GM15510 (cell line): ENCODE results near the gene TCTN3.

Source experiments
- POLR2A ChIP-seq: IDR thresholded peaks from 3 replicates; pipeline ENCODE4 v1.6.1; 2011; ENCODE audit warnings: borderline replicate concordance; ENCODE audit not compliant: insufficient read length; ENCODE audit errors: extremely low read depth

Gene TCTN3

DNA sequence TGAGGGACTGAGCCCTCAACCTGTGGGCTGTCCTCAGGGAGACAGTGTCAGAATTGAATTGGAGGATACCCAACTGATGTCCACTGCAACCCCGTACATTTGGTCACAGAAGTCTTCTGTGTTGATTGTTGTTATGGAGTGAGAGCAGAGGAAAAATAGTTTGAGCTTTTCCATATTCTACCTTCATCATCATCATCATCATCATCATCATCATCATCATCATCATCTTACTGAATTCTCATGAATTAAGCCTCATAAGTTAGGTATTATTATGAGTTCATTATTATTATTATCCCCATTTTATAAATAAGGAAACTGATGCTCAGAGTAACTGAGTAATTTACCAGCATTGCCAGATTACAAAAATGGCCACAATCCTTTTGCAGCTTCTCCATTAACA, 45.6 kb downstream of the TCTN3 start:
- no peak for TF ChIP-seq POLR2A

DNA sequence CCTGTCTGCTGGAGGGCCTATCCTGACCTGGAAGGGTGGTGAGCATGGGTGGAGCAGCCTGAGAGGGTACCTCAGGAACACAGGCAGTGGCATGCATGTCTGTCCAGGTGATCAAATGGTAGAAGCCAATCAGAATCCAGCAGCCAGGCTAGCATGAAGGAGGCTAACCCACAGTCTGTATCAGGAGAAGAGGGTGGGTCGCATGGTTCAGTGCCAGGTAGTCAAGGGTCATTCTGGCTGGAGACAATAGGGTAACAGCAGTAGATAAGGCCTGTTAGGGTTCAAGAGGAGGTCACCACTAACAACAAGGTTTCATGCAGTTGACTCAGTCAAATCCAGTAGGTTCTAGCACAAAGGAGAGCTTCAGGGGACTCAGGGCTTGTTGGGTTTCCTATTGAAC, 47.6 kb downstream of the TCTN3 start:
- TF ChIP-seq POLR2A, result no peak

DNA sequence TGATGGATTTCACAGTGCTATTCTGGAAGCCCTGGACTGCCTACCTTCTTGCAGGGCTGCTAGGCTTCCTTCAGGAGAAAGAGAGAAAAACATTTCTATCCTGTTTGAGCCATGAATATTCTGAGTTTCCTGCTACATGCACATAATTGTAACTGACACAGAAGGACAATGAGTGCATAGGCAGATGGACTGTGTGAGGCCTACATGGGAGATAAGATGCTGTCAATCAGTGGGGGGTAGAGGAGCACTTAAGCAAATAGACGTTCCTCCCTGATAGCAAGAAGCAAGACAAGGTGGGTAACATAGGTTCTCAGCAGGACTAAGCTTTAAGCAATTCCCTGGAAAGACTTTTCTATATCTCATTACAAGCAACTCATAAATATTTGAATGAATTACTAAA, 48.8 kb downstream of the TCTN3 start:
- TF ChIP-seq POLR2A, result no peak

DNA sequence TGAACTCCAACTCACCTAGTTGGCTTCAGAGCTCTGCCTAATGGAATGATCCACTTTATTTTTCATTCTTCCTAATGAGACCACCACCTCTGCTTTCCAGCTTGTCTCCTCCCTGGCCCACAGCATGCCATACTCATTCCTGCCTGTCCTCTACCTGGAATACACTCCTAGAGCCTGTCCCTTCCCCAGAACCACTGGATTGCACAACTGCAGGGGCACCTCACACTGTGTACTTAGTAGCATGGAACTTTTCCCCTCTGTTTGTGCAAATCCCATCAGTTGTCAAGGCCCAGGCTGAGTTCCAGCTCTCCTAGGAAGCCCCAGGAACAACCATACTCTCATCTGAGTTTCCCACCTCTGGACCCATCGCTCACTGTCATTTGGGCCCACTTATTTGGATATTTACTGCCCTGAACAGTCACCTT, 52.8 kb downstream of the TCTN3 start:
- TF ChIP-seq POLR2A, result no peak

DNA sequence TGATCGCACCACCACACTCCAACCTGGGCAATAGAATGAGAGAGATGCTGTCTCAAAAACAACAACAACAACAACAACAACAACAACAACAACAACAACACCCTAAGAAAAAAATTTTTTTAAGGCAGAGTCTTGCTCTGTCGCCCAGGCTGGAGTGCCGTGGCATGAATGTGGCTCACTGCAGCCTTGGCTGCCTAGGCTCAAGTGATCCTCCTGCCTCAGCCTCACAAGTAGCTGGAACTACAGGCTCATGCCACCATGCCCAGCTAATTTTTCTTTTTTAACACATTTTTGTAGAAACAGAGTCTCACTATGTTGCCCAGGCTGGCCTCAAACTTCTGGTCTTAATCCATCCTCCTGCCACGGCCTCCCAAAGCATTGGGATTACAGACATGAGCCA, 55.8 kb downstream of the TCTN3 start:
- no peak for TF ChIP-seq POLR2A

DNA sequence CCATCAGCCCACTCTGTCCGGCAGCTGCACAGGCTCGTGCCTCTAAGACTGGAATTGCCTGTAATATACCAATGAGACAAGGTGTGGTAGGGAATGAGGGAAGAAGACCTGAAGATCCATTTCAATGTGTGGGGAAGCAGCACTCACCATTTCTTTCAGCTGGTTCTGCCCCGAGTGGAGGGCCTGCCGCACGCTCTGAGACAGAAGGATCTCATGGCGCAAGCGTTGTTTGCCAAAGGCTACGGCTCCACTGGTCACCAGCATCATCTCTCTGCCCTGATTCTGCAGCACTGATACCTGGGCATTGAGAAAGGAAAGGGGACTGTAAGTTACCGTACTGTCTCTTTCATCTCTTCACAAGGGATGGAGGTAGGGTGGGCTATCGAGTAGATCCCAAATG, 56.6 kb downstream of the TCTN3 start:
- no peak for TF ChIP-seq POLR2A

DNA sequence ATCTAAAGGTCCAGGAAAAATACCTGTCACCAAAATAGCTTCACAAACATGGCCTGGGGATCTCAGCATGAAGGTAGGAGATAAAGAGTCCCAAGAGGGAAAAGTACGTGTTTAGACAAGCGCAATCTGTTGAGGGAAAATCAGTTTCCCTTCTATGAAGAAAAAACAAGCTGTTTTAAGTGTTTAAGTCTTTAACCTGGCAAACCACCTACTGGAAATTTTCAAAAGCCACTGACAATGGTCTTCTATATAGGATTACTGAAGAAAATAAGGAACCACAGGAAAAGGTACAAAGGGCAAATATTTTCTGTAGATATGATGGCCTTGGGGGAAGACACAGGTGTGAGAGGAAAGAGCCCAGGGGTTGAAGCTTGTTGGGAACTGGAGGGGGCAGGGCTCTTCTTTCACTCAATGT, 58.4 kb downstream of the TCTN3 start:
- no peak for TF ChIP-seq POLR2A

DNA sequence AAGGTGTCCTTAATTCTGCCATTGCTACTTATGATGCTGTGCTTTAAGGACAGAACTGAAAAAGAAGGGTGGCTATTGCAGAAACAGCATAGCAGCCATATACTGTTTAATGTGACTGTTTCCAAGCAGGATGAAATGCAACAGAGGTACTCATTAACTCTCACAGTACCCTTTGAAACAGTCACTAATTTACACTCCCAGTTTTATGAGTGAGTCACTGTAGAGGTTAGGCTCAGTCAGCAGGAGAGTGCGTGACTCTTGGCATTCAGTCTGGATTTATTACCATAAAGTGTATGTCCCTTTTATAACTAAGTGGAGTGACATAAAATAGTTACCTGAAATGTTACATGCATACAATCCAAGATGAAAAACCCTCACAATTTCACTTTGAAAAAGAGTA, 64.9 kb downstream of the TCTN3 start:
- TF ChIP-seq POLR2A, result no peak

DNA sequence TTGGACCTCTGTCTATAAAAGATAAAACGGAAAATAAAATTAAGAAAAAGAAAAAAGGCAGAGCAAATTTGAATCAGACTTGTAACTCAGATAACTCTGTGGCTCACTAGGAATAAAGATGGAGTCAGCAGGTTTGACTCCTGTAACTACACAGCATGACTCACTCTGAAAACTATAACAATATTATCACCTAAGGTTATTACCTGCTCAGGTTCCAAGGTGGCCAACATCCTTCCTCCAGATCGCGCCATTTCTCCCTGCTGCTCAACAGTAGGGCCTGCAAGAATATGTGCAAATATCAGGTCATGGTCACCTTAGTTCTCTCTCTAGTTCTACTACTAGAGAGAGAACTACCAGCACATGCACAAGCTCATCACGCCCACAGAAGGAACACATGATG, 67.2 kb downstream of the TCTN3 start:
- no peak for TF ChIP-seq POLR2A

DNA sequence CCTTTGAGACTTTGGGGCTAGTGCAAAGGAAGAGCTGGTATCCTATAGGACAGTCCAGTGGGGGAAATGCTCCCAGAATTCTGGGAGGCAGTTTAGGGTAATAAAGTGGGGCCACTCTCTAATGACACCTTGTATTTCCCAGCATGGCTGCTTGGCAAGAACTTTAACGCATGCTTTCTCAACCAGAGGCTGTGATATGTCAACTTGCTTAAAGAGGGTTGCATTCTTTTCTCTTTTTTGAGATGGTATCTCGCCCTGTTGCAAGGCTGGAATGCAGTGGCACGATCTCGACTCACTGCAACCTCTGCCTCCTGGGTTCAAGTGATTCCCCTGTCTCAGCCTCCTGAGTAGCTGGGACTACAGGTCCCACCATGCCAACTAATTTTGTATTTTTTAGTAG, 75.6 kb downstream of the TCTN3 start:
- no peak for TF ChIP-seq POLR2A

DNA sequence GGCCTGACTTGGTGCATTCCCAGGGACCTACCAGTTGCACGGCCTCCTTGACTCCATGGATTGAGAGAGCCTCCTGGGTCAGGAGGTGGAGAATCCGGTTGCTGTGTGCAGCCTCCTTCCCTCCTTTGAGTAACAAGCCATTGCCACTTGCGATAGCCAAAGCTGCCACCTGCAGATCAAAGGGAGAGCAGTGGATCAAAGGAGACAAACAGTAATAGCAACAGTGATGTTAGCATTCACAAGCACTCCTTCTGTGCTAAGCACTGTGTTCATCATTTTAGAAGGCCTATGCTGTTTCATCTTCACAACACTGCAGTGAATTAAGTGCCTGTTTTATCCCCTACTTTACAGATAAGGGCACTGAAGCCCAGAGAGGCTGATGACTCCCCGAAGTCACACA, 77.3 kb downstream of the TCTN3 start:
- TF ChIP-seq POLR2A, result no peak
